NCI-H345 treated with DMSO at 0.1 percent for 48 hours (cell line): ENCODE measurements around the gene HOXB1.
A peak's percentile ranks its signal among the peaks of the same experiment; 100 is the strongest.
"Not testable (repeated sequence)": the region's sequence is repeated elsewhere in the genome, so short reads cannot be mapped to it uniquely, and the experiment has no call there.

Experiments used
- DNase-seq: peaks from one replicate; lab custom pipeline; 2025; ENCODE audit not compliant: unreplicated experiment; lab: John Stamatoyannopoulos, UW

HOXB1 gene

DNA sequence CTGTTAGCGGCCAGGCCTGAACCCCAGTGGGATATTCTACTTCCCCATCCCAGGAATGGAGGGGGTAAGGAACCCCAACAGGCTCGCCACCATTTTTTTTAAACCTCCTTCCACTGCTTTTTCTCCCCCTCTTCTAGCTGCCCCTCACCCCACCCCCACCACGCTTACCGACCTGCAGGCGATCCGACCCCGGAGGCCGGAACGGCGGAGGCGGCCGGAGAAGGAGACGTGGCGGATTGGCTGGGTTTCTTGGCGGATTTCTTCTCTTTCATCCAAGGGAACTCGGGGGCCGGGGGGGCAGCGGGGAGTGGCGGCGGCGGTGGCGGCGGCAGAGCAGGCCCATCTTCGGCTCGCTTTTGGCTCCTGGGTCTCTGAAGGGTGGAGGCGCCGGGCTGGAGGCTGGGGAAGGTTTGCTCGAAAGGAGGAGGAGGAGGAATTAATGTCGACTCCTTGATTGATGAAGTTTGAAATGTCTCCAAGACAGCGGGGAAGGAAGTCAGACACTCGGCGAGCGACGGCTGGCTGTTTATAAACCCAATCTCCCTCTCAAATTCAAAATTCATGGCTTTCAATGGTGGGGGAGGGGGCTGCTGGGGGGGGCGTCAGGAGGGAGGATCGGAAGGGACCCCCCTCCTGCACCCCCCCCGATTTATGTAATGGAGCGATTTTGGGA, 13.7 kb upstream of the HOXB1 start:
- DNase-seq = no peak

GRCh38 chr17:48543854-48544348, 13.1 kb upstream of the HOXB1 start:
- DNase-seq = no peak

DNA sequence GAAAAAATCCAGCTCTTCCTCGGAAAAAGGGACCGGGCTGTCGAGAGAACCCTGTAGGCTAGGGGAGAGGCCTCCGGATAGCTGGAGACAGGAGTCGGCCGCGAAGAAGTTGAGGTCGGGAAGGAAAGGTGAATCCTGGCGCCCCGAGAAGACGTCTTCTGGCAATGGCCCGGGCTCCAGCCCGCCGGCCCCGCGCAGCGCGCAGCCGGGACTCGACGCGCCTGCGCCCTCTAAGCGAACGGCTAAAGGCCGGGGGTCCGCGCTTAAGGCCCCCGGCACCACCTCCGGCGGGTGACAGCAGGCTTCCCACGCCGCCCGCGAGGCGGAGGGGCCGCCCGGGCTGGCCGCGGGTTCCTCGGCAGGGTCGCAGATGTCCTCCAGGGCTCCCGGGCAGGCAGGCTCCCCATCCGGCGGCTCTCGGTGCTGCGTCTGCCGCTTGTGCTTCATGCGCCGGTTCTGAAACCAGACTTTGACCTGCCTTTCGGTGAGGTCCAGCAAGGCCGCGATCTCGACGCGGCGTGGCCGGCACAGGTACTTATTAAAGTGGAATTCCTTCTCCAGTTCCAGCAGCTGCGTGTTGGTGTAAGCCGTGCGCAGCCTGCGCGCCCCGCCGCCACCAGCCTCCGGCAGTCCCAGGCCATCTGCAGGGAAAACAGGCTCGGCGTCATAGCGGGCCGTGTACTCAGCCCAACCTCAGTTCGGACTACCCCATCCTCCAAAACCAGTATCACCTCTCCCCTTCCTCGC, 12.5 kb upstream of the HOXB1 start:
- DNase-seq = no peak

DNA sequence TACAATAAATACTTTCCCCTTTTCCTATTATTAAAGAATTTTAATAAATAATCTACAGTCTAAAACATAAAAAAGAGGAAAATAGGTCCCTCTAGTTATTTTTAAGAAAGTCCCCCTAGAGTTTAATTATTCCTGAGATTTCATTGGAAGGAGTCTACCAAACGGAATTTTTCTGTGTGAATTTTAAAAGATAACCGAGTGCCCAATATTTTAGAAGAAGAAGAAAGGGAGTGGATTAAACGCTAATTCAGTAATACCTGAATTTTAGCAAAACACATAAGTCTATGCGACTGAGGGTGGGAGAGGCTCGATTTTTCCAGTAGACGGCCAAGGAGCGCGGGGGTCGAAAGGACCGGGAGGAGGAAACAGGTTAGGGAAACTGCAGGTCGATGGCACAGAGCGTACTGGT, 11.9 kb upstream of the HOXB1 start:
- no peak for DNase-seq

- no peak for DNase-seq
Measured at GRCh38 chr17:48542114-48542656, 11.4 kb upstream of the HOXB1 start.

- DNase-seq = peak; percentile 46
Measured at GRCh38 chr17:48541577-48542113, 10.8 kb upstream of the HOXB1 start.

DNA sequence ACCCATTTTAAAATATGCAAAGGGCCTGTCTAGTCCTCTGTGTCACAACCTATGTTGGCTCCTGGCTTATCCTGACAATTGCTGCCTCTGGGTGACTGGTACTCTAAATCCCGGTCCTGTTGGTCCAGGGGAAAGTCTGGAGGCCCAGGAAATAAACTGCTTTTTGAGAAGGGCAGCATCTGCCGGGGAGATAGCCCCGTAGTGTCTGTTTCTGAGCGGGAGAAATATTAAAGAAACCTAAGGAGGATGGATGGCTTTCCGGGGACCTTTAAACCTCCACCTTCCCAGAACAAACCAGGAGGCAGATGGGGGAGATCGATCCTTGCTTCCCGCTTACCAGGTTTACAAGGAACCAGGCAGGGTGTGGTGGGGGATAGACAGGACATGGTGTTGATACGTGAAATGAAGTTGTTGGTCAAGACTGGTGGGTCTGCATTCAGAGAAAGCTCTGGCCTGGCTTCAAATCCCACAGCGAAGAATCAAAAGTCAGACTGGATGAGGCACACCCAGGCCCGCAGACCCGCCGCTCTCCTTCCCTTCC, 10.3 kb upstream of the HOXB1 start:
- no peak for DNase-seq

GRCh38 chr17:48540213-48540612, 9.4 kb upstream of the HOXB1 start:
- no peak for DNase-seq

DNA sequence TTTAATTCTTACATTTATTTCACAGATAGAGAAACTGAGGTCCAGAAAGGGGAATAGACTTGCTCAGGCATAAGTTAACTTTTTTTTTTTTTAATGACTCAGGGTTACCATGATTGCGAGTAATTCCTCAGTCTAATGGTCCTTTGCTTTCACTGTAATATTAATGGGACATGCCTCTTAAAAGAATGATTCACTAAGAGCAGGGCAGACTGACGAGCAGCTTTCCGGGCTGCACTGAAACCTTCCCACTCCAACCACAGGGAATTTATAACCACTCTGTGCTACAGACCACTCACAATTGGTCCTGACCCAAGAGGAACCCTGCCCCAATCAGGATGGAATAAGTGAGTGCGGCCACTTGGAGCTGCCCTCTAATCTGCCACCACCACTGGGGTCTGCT, 8.4 kb upstream of the HOXB1 start:
- no peak for DNase-seq

DNA sequence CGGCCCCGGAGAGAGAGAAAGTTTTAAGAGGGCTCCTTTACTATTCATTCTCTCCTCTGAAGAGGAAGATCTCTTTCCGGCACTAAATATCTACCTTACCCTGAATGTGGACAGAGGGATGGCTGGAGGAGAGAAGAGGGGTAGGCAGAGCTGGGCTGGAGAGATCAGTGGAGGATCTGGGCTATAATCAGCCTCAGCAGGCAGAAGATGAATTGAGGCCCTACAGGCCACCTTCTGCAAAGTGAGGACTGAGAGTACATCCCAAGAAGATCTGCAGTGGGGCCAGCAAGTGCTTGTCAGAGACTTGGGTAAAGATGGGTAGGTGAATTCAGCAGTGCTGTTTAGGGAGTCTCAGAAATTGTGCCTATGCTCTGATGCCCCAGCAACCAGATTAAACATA, 6.5 kb upstream of the HOXB1 start:
- no peak for DNase-seq

DNA sequence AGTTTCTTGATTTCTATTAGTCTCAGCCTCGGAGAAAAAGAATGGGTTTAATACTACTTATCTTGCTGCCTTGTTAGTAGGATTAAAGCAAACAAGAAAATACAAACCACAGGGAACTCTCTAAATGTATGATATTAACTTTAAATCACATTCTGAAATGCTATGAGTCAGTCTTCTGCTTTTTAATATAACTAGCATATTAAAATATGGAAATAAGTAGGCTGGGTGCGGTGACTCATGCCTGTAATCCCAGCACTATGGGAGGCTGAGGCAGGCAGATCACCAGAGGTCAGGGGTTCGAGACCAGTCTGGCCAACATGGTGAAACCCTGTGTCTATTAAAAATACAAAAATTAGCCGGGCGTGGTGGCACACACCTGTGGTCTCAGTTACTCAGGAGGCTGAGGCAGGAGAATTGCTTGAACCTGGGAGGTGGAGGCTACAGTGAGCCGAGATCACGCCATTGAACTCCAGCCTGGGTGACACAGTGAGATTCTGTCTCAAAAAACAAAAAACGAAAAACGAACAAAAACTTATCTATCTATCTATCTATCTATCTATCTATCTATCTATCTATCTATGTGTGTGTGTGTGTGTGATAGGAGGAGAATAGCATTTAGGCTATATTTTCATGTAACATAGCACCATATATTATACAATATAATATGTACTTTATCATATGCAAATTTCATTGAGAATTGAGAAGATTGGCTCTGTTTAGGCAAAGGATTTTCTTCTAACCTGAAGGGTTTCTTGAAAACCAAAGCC, 5.2 kb upstream of the HOXB1 start:
- not testable (repeated sequence) for DNase-seq

GRCh38 chr17:48532261-48532660, 1.4 kb upstream of the HOXB1 start:
- DNase-seq = no peak

DNA sequence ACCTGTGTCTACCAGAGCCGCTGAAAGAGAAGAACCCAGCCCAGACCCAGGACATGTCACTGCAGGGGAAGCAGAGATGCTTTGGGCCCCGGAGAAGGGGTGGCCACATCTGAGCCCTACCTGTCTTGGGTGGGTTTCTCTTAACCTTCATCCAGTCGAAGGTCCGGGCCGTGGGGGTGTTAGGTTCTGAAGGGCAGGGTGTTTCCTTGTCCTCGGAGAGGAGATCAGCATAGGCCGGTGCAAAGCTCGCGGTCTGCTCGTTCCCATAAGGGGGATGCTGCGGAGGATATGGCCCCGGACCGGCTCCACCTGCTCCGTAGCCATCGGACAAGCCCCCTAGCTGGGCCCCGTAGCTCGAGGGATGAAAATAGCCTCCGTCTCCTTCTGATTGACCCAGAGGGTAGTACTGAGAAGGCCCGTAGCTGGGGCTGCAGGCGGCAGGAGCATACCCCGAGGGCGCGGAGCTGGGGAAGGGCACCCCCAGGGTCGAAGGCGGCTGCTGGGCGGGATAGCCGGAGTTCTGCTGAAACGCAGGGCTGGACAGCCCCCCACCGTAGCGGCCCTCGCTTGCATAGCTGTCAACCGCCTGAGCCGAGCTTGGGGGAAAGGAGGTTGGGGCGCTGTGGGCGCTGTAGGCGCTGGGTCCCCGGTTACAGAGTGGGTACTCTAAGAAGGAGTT, 464 bp downstream of the HOXB1 start:
- no peak for DNase-seq

DNA sequence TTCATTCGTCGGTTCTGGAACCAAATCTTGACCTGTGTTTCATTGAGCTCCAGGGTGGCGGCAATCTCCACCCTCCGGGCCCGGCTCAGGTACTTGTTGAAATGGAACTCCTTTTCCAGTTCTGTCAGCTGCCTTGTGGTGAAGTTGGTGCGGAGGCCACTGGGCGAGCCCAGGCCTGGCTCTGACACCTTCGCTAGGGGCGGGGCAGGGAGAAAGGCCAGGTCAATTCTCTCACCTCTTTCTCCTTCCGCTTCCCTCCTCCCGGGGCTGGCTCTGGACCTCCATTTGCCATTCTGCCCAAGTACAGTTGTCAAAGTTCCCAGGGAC, 1.2 kb downstream of the HOXB1 start:
- no peak for DNase-seq

DNA sequence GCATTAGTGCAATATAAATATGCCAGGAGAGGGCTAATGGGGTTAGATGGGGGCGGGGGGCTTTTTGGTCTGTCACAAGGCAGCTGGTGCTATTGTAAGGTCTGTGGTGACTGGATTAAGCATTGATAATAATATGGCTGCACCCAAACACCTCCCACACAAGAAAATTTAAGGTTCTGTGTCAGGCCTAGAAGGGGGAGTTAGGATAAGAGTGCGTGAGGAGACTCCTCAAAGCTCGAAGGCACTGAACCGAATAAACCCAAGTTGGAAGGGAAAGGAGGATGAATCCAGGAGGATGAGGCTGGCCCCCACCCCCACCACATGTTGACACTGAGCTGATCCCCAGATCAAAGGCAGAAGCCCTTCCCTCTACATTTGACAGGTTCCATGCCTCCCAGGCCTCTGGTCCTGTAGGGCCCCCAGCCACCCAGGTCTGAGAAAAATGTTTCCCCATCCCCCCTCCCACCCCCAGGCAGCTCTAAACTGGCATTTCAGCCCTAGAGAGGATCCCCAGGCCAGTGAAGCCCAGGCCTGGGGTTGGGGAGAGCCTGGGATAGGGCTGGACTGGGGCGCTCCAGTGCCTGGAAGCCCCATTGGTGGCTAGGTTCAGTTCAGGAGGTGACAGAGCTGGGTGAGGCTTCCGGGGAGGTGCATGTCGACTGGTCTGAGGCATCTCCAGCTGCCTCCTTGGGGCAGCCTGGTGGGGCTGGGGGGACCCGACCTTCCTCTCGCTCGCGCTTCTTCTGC, 1.7 kb downstream of the HOXB1 start:
- no peak for DNase-seq

DNA sequence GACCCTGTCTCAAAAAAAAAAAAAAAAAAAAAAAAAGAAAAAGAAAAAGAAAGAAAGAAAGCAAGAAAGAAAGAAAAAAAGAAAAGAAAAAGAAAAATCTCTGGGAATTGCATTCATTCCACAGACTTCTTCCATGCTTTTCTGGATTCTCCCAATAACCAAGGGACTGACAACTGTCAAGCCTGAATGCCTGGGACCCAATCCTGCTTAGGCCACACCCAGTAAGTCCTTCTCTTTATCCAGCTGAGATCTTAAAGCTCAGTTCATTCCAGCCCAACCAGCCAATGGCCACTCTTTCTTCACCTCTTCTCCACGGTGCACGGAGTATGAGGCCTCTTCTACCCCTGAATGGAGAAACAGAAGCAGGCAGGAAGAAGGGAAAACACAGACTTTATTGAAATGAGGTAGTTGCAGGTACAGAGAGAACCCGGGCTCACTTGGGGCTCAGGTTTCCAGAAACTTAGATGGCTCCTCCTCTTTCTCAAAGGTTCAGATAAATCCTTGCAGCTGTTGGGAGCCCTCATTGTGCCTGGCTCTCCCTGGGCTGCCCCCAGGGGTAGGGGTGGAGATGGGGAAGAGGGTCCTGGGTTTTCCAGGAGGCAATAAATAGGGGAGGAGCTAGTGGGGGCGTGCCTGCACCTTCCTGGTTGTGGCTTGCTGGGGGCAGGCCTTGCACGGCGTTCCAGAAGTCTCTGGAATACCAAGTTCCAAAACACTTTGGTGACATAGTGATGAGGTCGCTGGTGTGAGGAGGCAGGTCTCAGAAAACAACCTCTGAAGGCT, 2.5 kb downstream of the HOXB1 start:
- no peak for DNase-seq

DNA sequence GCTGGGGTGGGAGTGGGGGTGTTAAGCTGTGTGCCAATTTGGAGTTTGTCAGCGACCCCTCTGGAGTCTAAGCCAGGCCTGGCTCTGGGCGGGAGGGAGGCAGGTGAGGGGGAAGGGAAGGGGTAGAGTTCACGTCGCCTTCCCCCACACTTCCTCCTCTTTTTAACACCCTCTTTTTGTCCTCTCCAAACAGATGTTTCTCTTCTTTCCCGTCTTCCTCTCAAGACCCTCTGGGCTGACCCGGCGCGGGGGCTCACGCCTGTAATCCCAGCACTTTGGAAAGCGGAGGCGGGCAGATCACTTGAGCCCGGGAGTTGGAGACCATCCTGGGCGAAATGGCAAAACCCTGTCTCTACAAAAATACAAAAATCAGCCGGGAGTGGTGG, 3.3 kb downstream of the HOXB1 start:
- DNase-seq = no peak

- DNase-seq = no peak
Measured at GRCh38 chr17:48526608-48527546, 3.9 kb downstream of the HOXB1 start.
